Gastrocnemius medialis (tissue), 4 donors: ENCODE measurements around the gene FTSJ1. TPM values are rescaled to one million over a fixed set of nuclear protein-coding genes. Genes with fewer than 3 reads are reported as not detected.

ENCODE experiments used
- ATAC-seq, 2 donors: fragments of 150-250 bp; one replicate each; pipeline ENCODE4 v1.9.1; 2016
- DNase-seq, 2 donors: peaks; one replicate each; pipeline ENCODE4 v3.0.0-alpha.2; 2019
- H3K27ac ChIP-seq, 4 donors: fragments of 200-600 bp; sonication (generic); 1 replicate in 1 of 4; 2 replicates in 3 of 4; pipeline ENCODE4 v1.5.1; 2016 to 2018; ENCODE audit warnings: mild to moderate bottlenecking in 2 of 4, moderate library complexity in 1 of 4
- H3K27me3 ChIP-seq, 3 donors: fragments of 200-600 bp; sonication (generic) in 2 of 3; 1 replicate in 1 of 3; 2 replicates in 2 of 3; pipeline versions ENCODE4 v1.5.1 to v1.6.0; 2016 to 2019; ENCODE audit warnings: mild to moderate bottlenecking in 1 of 3, moderate library complexity in 1 of 3
- H3K36me3 ChIP-seq, 2 donors: fragments of 200-600 bp; sonication (generic) in 1 of 2; one replicate each; pipeline ENCODE4 v1.5.1; 2017 to 2018
- H3K4me1 ChIP-seq, 2 donors: fragments of 200-600 bp; sonication (generic) in 1 of 2; one replicate each; pipeline ENCODE4 v1.5.1; 2016 to 2017; ENCODE audit warnings: mild to moderate bottlenecking in 2 of 2
- H3K4me3 ChIP-seq, 4 donors: fragments of 200-600 bp; sonication (generic) in 3 of 4; 1 replicate in 1 of 4; 2 replicates in 3 of 4; pipeline ENCODE4 v1.5.1; 2016 to 2019; ENCODE audit warnings: mild to moderate bottlenecking in 2 of 4
- H3K9me3 ChIP-seq, 3 donors: fragments of 200-600 bp; sonication (generic) in 2 of 3; 1 replicate in 1 of 3; 2 replicates in 2 of 3; pipeline ENCODE4 v1.5.1; 2016 to 2019
- CTCF ChIP-seq, 5 experiments: fragments of 450-650 bp in 3 of 5; fragments of 200-600 bp in 2 of 5; sonication (generic) in 2 of 5; IDR thresholded peaks in 4 of 5; conservative IDR thresholded peaks in 1 of 5; 1 replicate in 4 of 5; 2 replicates in 1 of 5; pipeline ENCODE4 v1.5.1; 2016 to 2019; ENCODE audit warnings: antibody characterized with exemption in 5 of 5, mild to moderate bottlenecking in 3 of 5, moderate library complexity in 3 of 5
- POLR2A ChIP-seq, 2 donors: fragments of 450-650 bp; IDR thresholded peaks; one replicate each; pipeline ENCODE4 v1.6.1; 2017; ENCODE audit warnings: antibody characterized with exemption in 2 of 2, mild to moderate bottlenecking in 2 of 2, moderate library complexity in 2 of 2
- in situ Hi-C, 4 donors: fragments of 200-750 bp; cut with MboI; loops; one replicate each; pipeline versions ENCODE4 v1.15.0 to v1.8.0; 2017; ENCODE audit warnings: low sequenced_read_pairs in 4 of 4
- intact Hi-C: fragments of 100-400 bp; cut with DNase I; formaldehyde crosslinking; loops from one replicate; pipeline ENCODE4 v1.15.1; 2023; ENCODE audit warnings: low total_unique reads
- total RNA-seq, 4 donors: library from RNA; depleted of rRNA; stranded (reverse); fragments of >200 nt; gene quantifications; one replicate each; pipeline versions ENCODE4 v1.1.0 to v1.2.3, GENCODE V29; 2016

The FTSJ1 gene
- total RNA-seq, 4 donors from 2014 or later: 31.4 to 47.7 (median 38.2) TPM

GRCh38 chrX:48530736-48531135 is 54.7 kb downstream of the FTSJ1 start:
- Histone ChIP-seq H3K4me1 (no peaks in the 10 kb centered on the region), H3K27ac (no peak overlapping the region), H3K36me3 (no peaks in the 10 kb centered on the region), H3K4me3 (no peak overlapping the region), H3K27me3 (no peaks in the 10 kb centered on the region), H3K9me3 (no peaks in the 10 kb centered on the region)
- no peak for DNase-seq
- intact Hi-C loops: loop anchor here (10.0 kb wide), 1 partner anchor 274 kb away; the partner anchor contains the start of gene HDAC6
- TF ChIP-seq POLR2A (IDR thresholded peaks at IDR 0.05) (no peak), CTCF (IDR thresholded peaks at IDR 0.05 in 4 of 5, conservative IDR thresholded peaks at IDR 0.05 in 1 of 5) (no peak)
- in situ Hi-C loops: no loop called here
- no peak for ATAC-seq

GRCh38 chrX:48531358-48531959 is 55.5 kb downstream of the FTSJ1 start:
- DNase-seq (peak; percentile 4 to 19), ATAC-seq (peak; percentile 88 to 90)
- Histone ChIP-seq H3K27me3 (no peaks in the 10 kb centered on the region), H3K9me3 (no peaks in the 10 kb centered on the region), H3K4me3 (no peak overlapping the region), H3K27ac (peak overlapping the region in 3 of 4 donors; percentile 18 to 69 (median 43)), H3K4me1 (no peaks in the 10 kb centered on the region), H3K36me3 (no peaks in the 10 kb centered on the region)
- TF ChIP-seq CTCF (IDR thresholded peaks at IDR 0.05 in 4 of 5, conservative IDR thresholded peaks at IDR 0.05 in 1 of 5) (no peak), POLR2A (IDR thresholded peaks at IDR 0.05) (no peak)
- in situ Hi-C loops: no loop called here
- intact Hi-C loops: loop anchor here (10.0 kb wide), 1 partner anchor 273 kb away; the partner anchor contains the start of gene HDAC6

GRCh38 chrX:48532161-48532560 is 56.2 kb downstream of the FTSJ1 start:
- in situ Hi-C loops (no loop called here), intact Hi-C loops (loop anchor here (10.0 kb wide), 1 partner anchor 273 kb away; the partner anchor contains the start of gene HDAC6)
- H3K27me3 ChIP-seq: no peaks in the 10 kb centered on the region
- TF ChIP-seq POLR2A (IDR thresholded peaks at IDR 0.05): no peak
- TF ChIP-seq CTCF (IDR thresholded peaks at IDR 0.05 in 4 of 5, conservative IDR thresholded peaks at IDR 0.05 in 1 of 5): no peak
- H3K4me3 ChIP-seq: no peak overlapping the region
- ATAC-seq (no peak), DNase-seq (no peak)
- no peaks in the 10 kb centered on the region for H3K4me1 ChIP-seq
- peak overlapping the region in 3 of 4 donors; percentile 18 to 69 (median 43) for H3K27ac ChIP-seq
- H3K9me3 ChIP-seq: no peaks in the 10 kb centered on the region
- H3K36me3 ChIP-seq: no peaks in the 10 kb centered on the region

GRCh38 chrX:48533165-48533564 is 57.2 kb downstream of the FTSJ1 start:
- ATAC-seq: no peak
- Histone ChIP-seq H3K27ac (no peak overlapping the region), H3K4me3 (no peak overlapping the region), H3K36me3 (no peaks in the 10 kb centered on the region), H3K27me3 (no peaks in the 10 kb centered on the region), H3K4me1 (no peaks in the 10 kb centered on the region), H3K9me3 (no peaks in the 10 kb centered on the region)
- DNase-seq: no peak
- TF ChIP-seq CTCF (IDR thresholded peaks at IDR 0.05 in 4 of 5, conservative IDR thresholded peaks at IDR 0.05 in 1 of 5) (no peak), POLR2A (IDR thresholded peaks at IDR 0.05) (no peak)
- intact Hi-C loops: loop anchor here (10.0 kb wide), 1 partner anchor 272 kb away; the partner anchor contains the start of gene HDAC6
- in situ Hi-C loops: no loop called here

Other genes with a start within 250 kb of the FTSJ1 start
- gene SSX1, start 220.8 kb upstream of the FTSJ1 start, total RNA-seq: not detected
- not detected for gene SSX3, start 119.5 kb upstream of the FTSJ1 start, total RNA-seq
- not detected for gene SSX4, start 92.7 kb upstream of the FTSJ1 start, total RNA-seq
- not detected for gene SSX4B, start 64.2 kb upstream of the FTSJ1 start, total RNA-seq
- gene SLC38A5, start 5.9 kb upstream of the FTSJ1 start, total RNA-seq: under 1 TPM in 2 of 4 donors, not detected in 2; 0.46 to 0.69 TPM
- gene PORCN, start 32.8 kb downstream of the FTSJ1 start, total RNA-seq: 10 to 100 TPM; 11.4 to 18.7 (median 12.3) TPM
- 1 to 10 TPM; 2.7 to 5.3 (median 4.3) TPM for gene EBP, start 45.6 kb downstream of the FTSJ1 start, total RNA-seq
- 10 to 100 TPM; 10.3 to 14.8 (median 11.9) TPM for gene TBC1D25, start 63.5 kb downstream of the FTSJ1 start, total RNA-seq
- 10 to 100 TPM; 49.2 to 92.1 (median 59.9) TPM for gene RBM3, start 98.3 kb downstream of the FTSJ1 start, total RNA-seq
- 100 to 1,000 TPM in 3 of 4 donors, 10 to 100 TPM in 1; 82.7 to 143 (median 133) TPM for gene WDR13, start 121.3 kb downstream of the FTSJ1 start, total RNA-seq
- 1 to 10 TPM; 1.8 to 2.7 (median 2.5) TPM for gene WAS, start 207.6 kb downstream of the FTSJ1 start, total RNA-seq
- gene SUV39H1, start 220.5 kb downstream of the FTSJ1 start, total RNA-seq: 1 to 10 TPM; 1.7 to 6.1 (median 3.3) TPM